GM21526 (cell line): Measurements from ENCODE around the gene KCNQ1.

Source experiments
- ATAC-seq: cut with Tn5 transposase; IDR thresholded peaks from one replicate; pipeline ENCODE4 v1.9.1; 2021; ENCODE audit warnings: moderate library complexity; ENCODE audit not compliant: unreplicated experiment, low FRiP score

KCNQ1 gene

GRCh38 chr11:2765491-2765890 is 320.7 kb downstream of the KCNQ1 start:
- no peak for ATAC-seq

GRCh38 chr11:2766166-2766565 is 321.4 kb downstream of the KCNQ1 start:
- ATAC-seq = no peak

GRCh38 chr11:2767071-2767470 is 322.3 kb downstream of the KCNQ1 start:
- no peak for ATAC-seq

DNA sequence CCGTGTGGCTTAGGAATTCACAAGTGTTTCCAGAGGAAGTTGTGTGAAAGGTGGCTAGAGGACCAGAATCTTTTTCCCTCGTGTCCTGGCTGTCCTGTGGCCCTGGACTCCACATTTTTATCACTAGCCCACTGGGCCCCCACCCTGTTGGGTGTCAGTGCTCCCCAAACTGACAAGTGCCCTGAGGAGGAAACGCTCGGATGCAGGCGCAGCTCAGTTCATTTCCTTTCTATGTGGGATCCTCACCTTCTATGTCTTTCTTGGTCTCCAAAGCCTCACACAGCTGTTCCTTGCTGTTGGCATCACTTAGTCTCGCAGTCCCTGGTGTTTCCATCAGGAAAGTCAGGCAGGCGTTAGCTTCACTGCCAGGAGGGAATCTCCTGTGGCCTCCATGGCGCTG is 323.0 kb downstream of the KCNQ1 start:
- no peak for ATAC-seq

DNA sequence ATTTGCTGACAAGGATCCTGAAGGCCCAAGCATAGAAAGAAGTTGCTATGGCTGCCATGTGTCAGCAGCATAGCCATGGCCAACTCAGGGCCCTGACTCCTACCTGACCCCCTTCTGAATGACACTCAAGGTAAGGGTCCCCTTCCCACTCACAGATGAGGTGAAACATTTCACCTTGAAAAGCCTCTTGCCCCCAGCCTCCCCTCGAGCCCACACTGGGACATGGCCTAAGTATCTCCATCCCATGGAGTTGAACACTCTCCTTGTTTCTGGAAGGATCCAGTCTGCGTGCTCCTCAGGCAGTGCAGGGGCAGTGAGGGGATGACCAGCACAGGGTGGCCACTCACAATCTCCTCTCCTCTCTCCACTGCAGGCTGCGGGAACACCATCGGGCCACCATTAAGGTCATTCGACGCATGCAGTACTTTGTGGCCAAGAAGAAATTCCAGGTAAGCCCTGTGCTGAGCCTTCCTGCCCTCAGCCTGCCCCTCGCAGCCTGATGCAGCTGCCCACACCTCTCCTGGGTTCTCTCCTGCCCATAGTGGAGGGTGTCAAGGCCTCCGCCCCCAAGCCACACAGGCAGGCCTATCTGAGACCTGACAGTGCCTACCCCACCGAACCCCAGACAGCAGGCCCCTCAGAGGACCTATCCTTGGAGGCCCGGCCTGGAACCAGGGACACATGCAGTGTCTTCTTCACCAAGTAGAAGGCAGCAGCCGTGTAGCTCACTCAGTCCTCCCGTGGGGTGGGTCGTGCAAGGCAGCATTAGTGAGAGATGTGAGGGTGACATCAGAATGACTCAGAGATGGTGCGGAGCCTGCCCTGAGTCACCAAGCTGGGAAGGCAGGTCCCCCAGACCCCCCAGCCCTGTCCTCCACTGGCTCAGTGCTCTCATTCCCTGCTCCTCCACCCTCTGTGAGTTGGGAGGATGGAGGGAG is 323.9 kb downstream of the KCNQ1 start:
- ATAC-seq = no peak

GRCh38 chr11:2769409-2770095 is 324.7 kb downstream of the KCNQ1 start:
- ATAC-seq = no peak

- no peak for ATAC-seq
Observed at GRCh38 chr11:2770096-2770751, 325.4 kb downstream of the KCNQ1 start.

GRCh38 chr11:2770761-2771301 is 326.0 kb downstream of the KCNQ1 start:
- ATAC-seq = no peak

- no peak for ATAC-seq
Observed at GRCh38 chr11:2771758-2772466, 327.1 kb downstream of the KCNQ1 start.

- ATAC-seq = no peak
Observed at GRCh38 chr11:2772544-2773031, 327.8 kb downstream of the KCNQ1 start.

- ATAC-seq = no peak
Observed at GRCh38 chr11:2774173-2775082, 329.6 kb downstream of the KCNQ1 start.

DNA sequence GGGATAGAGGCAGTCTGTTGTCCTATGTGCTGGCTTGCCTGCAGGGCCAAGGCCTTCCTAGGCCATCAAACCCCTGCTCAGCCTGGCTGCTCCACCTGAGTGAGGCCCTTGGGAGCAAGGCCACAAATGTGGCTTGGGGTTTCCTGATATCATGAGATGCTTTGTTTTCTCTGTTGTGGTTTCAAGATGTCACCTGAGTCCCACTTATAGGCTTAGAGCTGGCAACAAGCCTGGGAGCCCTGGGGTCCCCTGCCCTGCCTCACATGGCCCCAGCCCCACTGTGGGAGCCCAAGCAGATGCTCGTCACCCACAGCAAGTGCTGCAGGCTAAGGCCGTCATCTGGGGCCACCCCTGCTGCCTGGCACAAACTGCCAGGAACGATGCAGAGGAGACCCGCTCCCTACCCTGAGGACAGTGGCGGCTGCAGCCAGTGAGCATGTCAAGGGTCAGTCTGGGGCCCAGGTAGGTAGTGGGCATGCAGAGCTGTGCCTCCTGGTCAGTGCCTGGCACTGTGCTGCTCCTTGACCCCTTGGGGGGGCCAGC is 330.3 kb downstream of the KCNQ1 start:
- no peak for ATAC-seq

- ATAC-seq = no peak
Observed at GRCh38 chr11:2775626-2776350, 331.0 kb downstream of the KCNQ1 start.

GRCh38 chr11:2776351-2777061 is 331.7 kb downstream of the KCNQ1 start:
- ATAC-seq = no peak

DNA sequence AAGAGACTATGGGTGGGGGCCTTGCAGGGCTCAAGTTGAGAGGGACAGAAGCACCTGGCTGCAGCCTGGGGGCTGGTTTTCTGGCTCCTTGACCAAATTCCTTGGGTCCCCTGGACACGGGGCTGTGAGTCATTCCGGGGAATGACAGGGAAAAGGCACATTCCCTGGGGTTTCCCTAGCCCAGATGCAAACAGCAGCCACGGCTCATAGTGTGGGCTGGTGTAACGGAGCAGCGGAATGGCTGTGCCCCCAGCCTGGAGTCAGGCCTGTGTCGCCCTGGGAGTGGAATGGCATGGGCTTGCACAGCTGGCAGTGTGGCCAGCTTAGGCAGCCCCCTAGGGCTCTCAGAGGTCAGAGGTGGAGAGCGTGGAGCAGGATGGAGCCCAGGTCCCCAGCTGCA is 332.6 kb downstream of the KCNQ1 start:
- no peak for ATAC-seq

DNA sequence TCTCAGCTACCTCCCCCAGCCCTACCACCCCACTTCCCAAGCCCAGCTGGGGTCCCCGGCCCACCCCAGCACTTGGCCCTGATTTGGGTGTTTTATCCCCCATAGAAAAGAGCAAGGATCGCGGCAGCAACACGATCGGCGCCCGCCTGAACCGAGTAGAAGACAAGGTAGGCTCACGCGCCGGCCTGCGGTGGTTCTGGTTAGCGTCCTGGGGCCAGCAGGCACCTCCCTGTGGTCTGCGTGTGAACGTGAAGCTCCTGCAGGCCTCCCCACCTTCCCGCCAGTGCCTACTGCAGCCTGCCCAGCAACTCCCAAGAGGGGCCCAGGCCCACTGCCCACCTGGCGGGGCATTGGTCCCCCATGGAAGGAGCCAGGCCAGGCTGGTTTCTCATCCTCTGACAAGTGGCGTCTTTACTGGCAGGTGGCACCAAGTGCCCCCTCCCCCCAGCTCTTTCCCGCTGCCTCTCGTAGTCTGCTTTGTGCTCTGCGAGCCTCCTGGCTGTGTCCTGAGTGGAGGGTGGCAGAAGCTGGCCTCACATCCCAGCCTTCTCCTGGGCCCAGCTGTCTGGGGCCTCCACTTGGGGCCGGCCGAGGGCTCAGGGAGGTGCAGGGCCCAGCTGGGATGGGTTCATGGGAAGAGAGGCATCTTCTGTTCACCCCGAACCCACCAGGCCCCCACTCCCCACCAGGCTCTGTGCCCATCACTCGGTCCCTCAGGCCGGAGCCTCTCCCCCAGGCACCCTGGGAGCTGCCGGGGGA is 333.2 kb downstream of the KCNQ1 start:
- no peak for ATAC-seq
